Activated T-helper 1 cell treated with Interleukin-2 at 50 U/mL for 16 hours (primary cell): ENCODE data around the gene NBEAL1.
A peak's percentile ranks its signal among the peaks of the same experiment; 100 is the strongest.
"Not testable (repeated sequence)": the region's sequence is repeated elsewhere in the genome, so short reads cannot be mapped to it uniquely, and the experiment has no call there.

ENCODE experiments used
- DNase-seq: peaks from one replicate; pipeline ENCODE4 v3.0.0-alpha.2; 2020; ENCODE audit warnings: low read depth

The NBEAL1 gene

GRCh38 chr2:203237346-203238238 lies 222.9 kb downstream of the NBEAL1 start:
- DNase-seq: no peak

GRCh38 chr2:203238292-203238703 lies 223.6 kb downstream of the NBEAL1 start:
- no peak for DNase-seq

DNA sequence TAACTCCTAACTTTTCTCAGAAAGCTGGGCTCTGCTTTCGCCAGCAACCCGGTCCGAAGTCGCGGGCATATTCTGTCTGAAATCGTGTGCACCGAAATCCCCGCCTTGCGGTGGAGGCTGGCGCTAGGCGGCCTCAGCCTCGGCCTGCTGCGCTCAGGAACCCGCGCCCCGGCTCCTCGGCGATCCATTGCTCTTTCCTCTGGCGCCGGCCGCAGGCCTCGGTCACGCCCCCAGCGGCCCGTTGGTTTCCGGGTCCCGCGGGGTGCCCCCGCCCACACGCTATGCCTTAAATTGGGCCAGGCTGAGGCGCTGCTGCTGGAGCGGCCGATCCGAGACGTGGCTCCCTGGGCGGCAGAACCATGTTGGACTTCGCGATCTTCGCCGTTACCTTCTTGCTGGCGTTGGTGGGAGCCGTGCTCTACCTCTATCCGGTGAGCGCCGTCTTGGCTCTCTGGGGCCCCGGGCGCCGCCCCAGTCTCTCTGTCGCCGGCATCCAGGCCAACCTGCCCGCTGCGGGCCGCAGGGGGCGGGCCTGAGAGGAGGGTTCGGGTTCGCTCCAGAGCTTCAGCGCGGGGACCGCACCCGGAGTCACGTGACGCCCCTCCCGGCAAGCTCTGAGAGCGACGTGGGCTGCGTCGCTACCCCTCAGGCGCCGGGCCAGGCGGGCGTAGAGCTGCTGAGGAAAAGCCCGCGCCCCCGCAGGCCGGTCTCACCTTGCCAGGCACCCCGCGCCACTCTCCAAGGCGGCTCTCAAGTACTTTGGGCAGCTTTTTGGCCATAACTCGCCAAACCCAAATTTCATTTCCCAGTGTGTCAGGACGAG lies 224.2 kb downstream of the NBEAL1 start, which contains the start of gene CYP20A1:
CYP20A1 (plus strand) TSS at position 315 of the 823 bp plus-strand sequence; CDS start at position 360, 45 bp downstream.
- peak; percentile 96 for DNase-seq

- no peak for DNase-seq
These were observed 225.8 kb downstream of the NBEAL1 start for GRCh38 chr2:203240491-203240890.

DNA sequence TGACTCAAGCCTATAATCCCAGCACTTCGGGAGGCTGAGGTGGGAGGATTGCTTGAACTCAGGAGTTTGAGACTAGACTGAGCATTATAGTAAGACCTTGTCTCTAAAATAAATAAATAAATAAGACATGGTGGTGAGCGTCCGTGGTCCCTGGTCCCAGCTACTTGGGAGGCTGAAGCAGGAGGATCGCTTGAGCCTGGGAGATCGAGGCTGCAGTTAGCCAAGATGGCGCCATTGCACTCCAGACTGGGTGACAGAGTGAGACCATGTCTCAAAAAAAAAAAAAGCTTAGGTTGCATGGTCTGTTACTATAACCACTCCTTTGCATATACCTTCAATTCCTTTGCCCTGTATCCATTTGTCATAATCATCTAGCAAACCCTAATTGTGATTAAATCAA lies 227.8 kb downstream of the NBEAL1 start:
- DNase-seq: no peak

DNA sequence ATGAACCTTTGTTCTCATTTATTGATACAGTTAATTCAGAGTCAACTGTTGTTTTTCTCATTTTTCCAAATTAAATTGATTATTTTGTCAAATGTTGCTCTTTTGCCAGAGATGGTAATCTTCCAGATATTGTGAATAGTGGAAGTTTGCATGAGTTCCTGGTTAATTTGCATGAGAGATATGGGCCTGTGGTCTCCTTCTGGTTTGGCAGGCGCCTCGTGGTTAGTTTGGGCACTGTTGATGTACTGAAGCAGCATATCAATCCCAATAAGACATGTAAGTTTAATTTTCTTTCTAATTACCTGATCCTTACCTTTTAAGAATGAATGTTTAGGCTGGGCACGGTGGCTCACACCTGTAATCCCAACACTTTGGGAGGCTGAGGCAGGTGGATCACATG lies 232.0 kb downstream of the NBEAL1 start:
- DNase-seq: no peak

- DNase-seq: no peak
These were observed 238.1 kb downstream of the NBEAL1 start for GRCh38 chr2:203252818-203253217.

DNA sequence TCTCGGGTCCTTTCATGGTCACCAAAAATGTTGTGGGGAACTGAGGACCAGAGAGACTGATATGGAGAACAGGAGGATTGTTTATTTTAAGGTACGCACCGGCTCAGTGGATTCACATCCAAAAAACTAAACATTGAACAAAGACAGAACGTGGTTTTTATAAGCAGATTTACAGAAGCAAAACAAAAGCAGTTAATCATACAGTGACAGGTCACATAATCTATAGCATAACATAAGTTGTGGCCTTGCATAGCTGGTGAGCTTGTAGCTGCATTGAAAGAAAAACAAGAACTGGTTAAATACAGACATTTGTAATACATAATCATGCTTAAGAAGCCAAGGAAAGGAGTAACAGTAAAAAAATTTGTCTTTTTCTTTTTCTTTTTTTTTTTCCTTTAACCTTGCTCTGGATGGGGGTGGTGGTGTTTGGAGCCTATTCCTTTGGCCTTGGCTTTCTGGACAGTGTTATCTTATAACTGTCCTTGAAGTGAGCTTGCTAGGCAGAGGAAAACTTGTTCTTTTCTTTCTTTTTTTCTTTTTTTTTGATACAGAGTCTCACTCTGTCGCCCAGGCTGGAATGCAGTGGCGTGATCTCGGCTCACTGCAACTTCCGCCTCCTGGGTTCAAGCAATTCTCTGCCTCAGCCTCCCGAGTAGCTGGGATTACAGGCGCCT lies 238.9 kb downstream of the NBEAL1 start:
- not testable (repeated sequence) for DNase-seq

DNA sequence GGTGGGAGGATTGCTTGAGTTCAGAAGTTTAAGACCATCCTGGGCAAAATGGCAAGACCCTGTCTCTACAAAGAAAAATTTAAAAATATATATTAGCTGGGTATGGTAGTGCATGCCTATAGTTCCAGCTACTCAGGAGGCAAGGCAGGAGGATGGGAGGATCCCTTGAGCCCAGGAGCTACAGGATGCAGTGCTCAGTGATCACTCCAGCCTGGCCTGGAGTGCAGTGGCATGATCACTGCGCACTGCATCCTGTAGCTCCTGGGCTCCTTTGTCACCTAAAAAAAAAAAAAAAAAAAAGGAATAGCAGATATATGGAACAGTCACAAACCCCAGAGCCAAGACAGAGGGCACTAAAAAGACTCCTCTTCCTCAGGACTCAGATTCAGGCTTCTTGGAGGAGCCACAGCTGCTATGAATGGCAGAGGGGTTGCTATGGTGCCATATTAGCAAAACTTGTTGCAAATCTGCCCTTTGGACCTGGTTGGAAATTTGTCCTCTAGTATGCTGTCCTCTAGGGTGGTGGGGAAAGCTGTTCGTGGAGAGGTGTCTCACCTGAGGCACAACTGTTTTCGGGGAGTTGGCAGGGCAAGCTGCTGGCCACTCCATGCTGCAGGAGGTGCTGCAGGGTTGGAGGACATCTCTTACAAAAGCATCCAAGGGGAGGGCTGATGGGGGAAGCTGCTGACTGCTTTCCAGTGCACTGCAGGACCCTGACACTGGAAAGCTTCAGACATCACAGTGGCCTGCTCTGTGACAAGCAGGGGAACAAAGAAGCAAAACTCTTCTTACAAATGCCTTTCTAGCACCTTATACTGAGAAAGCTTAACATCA lies 246.9 kb downstream of the NBEAL1 start:
- DNase-seq: no peak
